ENCODE data around the gene RNF32. TPM values are rescaled to one million over a fixed set of nuclear protein-coding genes. Genes with fewer than 3 reads are reported as not detected.
"Not testable (repeated sequence)": the region's sequence is repeated elsewhere in the genome, so short reads cannot be mapped to it uniquely, and the experiment has no call there.

The RNF32 gene
- total RNA-seq, 1 experiment from 2014 or later = 13.5 TPM

- in situ Hi-C loops (cut with HindIII; ENCODE audit: low pct_unique_long_range_greater_than_20kb, low sequenced_read_pairs) = no loop called here
- DNase-seq (ENCODE audit: low read depth) = no peak
Observed at GRCh38 chr7:156611014-156612010, 29.3 kb upstream of the RNF32 start.

DNA sequence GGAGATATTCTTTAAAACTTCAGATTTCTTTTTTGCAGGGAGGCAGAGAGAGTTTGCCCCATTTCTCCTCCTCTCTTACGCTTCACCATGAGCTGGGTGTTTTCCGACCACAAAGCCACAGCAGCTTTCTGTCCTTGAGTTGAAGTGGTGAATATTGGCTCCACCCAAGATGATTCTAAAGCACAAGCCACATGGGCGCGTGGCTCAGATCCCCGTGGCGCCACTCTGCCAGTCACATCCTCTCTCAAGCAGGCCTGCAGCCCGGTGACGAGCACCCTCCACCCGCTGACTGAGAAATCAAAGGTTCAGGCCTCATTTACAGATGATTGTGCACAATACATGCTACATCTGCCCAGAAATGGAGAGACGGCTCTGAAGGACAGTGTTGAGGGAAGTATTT, 27.6 kb upstream of the RNF32 start:
- in situ Hi-C loops (cut with HindIII; ENCODE audit: low pct_unique_long_range_greater_than_20kb, low sequenced_read_pairs) = no loop called here
- DNase-seq (ENCODE audit: low read depth) = no peak

DNA sequence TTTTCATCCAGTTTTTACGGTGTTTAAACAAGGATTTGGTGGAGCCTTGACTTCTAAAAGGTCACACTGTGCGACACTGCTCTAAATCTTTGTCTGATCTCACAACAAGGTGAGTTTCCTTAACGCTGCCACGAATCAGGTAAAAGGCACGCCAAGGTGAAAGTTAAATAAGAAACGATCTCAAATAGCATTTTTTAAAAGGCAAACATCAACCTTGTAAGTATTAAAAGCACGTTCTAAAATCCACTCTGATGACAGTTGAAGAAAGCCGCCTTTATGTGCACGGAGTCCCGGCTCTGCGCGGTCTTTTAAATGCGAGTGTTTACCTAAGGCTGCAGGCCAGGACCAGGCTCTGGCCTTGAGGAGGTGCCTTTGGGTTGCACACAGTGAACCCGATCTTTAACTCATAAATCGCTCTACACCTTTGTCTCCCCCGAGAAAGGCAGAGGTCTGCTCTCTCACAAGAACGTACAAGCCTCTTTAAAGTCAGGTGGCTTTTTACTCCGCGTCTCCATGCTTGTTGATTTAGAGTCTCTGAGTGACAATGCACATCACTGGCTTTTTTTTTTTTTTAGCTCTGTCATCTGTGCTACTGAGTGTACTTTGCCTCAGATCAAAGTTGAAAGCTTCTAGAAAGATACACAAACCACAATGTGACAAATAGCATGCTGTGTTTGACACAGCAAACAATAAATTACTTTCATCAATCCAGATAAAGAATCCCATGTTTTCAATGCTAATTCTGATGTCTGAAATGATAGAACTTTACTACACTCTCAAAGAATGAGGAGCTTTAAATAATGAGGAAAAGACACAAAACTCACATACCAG, 25.9 kb upstream of the RNF32 start:
- no peak for DNase-seq (ENCODE audit: low read depth)
- in situ Hi-C loops (cut with HindIII; ENCODE audit: low pct_unique_long_range_greater_than_20kb, low sequenced_read_pairs) = no loop called here

GRCh38 chr7:156616269-156617202, 24.0 kb upstream of the RNF32 start:
- in situ Hi-C loops (cut with HindIII; ENCODE audit: low pct_unique_long_range_greater_than_20kb, low sequenced_read_pairs) = no loop called here
- no peak for DNase-seq (ENCODE audit: low read depth)

GRCh38 chr7:156617215-156617614, 23.4 kb upstream of the RNF32 start:
- in situ Hi-C loops (cut with HindIII; ENCODE audit: low pct_unique_long_range_greater_than_20kb, low sequenced_read_pairs) = no loop called here

GRCh38 chr7:156618078-156618779, 22.3 kb upstream of the RNF32 start:
- no peak for DNase-seq (ENCODE audit: low read depth)
- in situ Hi-C loops (cut with HindIII; ENCODE audit: low pct_unique_long_range_greater_than_20kb, low sequenced_read_pairs) = no loop called here

More at GRCh38 chr7:156617215-156617614, 23.4 kb upstream of the RNF32 start:
- DNase-seq (ENCODE audit: low read depth) = no peak

DNA sequence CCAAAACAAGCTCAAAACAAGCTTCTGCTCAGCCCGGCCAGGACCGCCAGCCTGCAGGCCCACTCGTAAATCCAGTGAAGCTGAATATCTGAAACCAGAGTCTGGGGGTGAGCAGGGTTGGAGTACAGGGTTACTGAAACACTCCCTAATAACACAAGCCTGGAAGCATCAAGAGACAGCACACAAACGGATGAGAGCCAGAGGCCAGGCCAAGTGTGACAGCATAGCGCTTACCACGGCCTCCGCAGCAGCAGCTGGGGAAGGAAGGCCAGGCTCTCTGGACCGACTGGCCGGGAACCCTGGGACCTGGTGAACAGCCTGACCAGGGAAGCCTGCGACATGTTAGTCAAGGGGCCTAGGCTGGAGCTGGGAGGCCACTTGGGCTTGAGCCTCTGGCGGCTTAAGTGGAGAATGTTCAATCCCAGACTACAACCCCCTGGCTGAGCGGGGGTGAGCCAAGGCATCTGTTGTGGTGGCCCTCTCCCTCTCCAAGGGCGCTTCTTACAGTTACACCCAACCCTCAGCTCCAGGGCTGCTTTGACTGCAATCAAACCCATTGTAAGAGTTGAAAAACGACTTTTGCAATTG, 21.7 kb upstream of the RNF32 start:
- DNase-seq (ENCODE audit: low read depth) = no peak
- in situ Hi-C loops (cut with HindIII; ENCODE audit: low pct_unique_long_range_greater_than_20kb, low sequenced_read_pairs) = no loop called here

GRCh38 chr7:156619488-156620290, 20.9 kb upstream of the RNF32 start:
- DNase-seq (ENCODE audit: low read depth) = not testable (repeated sequence)

GRCh38 chr7:156620291-156620675, 20.3 kb upstream of the RNF32 start:
- no peak for DNase-seq (ENCODE audit: low read depth)
- in situ Hi-C loops (cut with HindIII; ENCODE audit: low pct_unique_long_range_greater_than_20kb, low sequenced_read_pairs) = no loop called here

More at GRCh38 chr7:156619488-156620290, 20.9 kb upstream of the RNF32 start:
- in situ Hi-C loops (cut with HindIII; ENCODE audit: low pct_unique_long_range_greater_than_20kb, low sequenced_read_pairs) = not testable (repeated sequence)

- DNase-seq (ENCODE audit: low read depth) = no peak
- in situ Hi-C loops (cut with HindIII; ENCODE audit: low pct_unique_long_range_greater_than_20kb, low sequenced_read_pairs) = no loop called here
Observed at GRCh38 chr7:156621652-156622051, 18.9 kb upstream of the RNF32 start.

DNA sequence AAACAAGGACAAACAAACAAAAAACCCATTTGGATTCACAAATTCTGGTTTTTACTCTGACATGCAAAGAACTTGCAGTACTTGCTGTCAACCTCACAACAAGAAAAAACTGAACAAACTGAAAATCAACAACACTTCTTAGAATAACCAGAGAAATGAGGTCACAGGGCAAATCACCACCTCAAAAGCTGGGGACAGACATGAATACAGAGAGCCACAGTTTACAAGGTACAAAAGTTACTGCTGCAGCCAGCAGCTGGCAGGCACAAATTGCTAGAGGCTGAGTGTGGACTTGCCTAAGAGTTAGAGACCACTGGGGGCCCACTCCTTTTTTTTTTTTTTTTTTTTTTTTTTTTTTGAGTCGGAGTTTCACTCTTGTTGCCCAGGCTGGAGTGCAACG, 15.0 kb upstream of the RNF32 start:
- no peak for DNase-seq (ENCODE audit: low read depth)
- in situ Hi-C loops (cut with HindIII; ENCODE audit: low pct_unique_long_range_greater_than_20kb, low sequenced_read_pairs) = no loop called here

DNA sequence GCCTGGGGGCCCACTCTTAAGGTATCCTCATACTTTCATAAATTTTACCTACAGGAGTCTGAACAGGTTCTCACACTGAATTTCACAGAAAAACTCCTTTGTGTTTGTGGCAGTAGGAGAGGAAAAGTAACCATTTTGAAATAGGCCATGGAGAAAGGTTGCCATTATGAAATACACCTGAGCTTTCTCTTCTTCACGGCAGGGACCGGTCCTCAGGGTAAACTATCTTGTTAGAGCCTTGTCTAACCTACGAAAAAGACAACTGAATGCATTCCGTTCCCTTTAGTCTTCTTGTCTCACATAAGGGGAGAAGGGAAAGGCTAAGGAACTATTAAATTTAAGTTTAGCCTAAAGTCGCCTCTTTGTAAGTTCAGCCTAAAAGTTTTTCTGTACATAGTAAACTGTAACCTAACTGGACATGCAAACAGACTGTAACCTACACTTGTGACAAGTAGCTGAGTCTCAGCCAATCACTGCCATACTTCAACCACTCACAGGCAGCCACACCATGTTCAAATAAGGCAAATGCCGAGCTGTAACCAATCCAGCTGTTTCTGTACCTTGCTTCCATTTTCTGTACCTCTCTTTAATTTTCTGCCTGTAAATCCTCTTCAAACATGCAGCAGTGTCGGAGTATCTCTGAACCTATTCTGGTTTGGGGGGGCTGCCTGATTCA, 14.2 kb upstream of the RNF32 start:
- in situ Hi-C loops (cut with HindIII; ENCODE audit: low pct_unique_long_range_greater_than_20kb, low sequenced_read_pairs) = no loop called here
- no peak for DNase-seq (ENCODE audit: low read depth)

- in situ Hi-C loops (cut with HindIII; ENCODE audit: low pct_unique_long_range_greater_than_20kb, low sequenced_read_pairs) = no loop called here
Observed at GRCh38 chr7:156628562-156628961, 12.0 kb upstream of the RNF32 start.

DNA sequence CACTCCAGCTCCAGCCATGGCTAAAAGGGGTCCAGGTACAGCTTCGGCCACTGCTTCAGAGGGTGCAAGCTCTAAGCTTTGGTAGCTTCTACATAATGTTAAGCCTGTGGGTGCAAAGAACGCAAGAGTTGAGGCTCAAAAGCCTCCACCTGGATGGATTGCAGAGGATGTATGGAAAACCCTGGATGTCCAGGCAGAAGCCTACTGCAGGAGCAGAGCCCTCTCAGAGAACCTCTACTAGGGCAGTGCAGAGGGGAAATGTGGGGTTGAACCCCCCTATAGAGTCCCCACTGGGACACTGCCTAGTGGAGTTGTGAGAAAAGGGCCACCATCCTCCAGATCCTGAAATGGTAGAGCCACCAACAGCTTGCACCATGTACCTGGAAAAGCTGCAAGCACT, 10.7 kb upstream of the RNF32 start:
- in situ Hi-C loops (cut with HindIII; ENCODE audit: low pct_unique_long_range_greater_than_20kb, low sequenced_read_pairs) = no loop called here

More at GRCh38 chr7:156628562-156628961, 12.0 kb upstream of the RNF32 start:
- no peak for DNase-seq (ENCODE audit: low read depth)

GRCh38 chr7:156634117-156634516, 6.5 kb upstream of the RNF32 start:
- in situ Hi-C loops (cut with HindIII; ENCODE audit: low pct_unique_long_range_greater_than_20kb, low sequenced_read_pairs) = no loop called here
- DNase-seq (ENCODE audit: low read depth) = no peak

More for the DNA sequence above, 10.7 kb upstream of the RNF32 start:
- no peak for DNase-seq (ENCODE audit: low read depth)

Measured in Caki2 (cell line).